HCT116 (cell line): Measurements from ENCODE around the gene EIF4EBP3.

Experiments
- CBX3 ChIP-seq: IDR thresholded peaks from 2 replicates; pipeline ENCODE4 v1.6.1; 2012; ENCODE audit warnings: low read depth
- CEBPB ChIP-seq: IDR thresholded peaks from 2 replicates; pipeline ENCODE4 v1.6.1; 2012; ENCODE audit warnings: low read depth
- EZH2 ChIP-seq: fragments of 200-600 bp; sonication (generic); IDR thresholded peaks from 2 replicates; pipeline ENCODE4 v1.6.1; 2017; ENCODE audit warnings: antibody characterized with exemption, mixed run types
- FOSL1 ChIP-seq: IDR thresholded peaks from 2 replicates; pipeline ENCODE4 v1.6.1; 2012; ENCODE audit warnings: low read depth
- POLR2A ChIP-seq: IDR thresholded peaks from 2 replicates; pipeline ENCODE4 v1.7.0; 2011; ENCODE audit warnings: borderline replicate concordance; ENCODE audit not compliant: insufficient read depth, insufficient read length; ENCODE audit errors: extremely low read depth
- POLR2AphosphoS5 ChIP-seq: IDR thresholded peaks from 2 replicates; pipeline ENCODE4 v1.6.1; 2011; ENCODE audit warnings: mild to moderate bottlenecking, low read depth, low read length, moderate library complexity
- RAD21 ChIP-seq: IDR thresholded peaks from 2 replicates; pipeline ENCODE4 v1.6.1; 2012; ENCODE audit warnings: low read depth, mild to moderate bottlenecking
- SIN3A ChIP-seq: IDR thresholded peaks from 2 replicates; pipeline ENCODE4 v1.6.1; 2012; ENCODE audit warnings: low read depth
- SP1 ChIP-seq: IDR thresholded peaks from 2 replicates; pipeline ENCODE4 v1.6.1; 2012; ENCODE audit warnings: low read depth
- SRF ChIP-seq: IDR thresholded peaks from 2 replicates; pipeline ENCODE4 v1.6.1; 2012; ENCODE audit warnings: low read depth
- YY1 ChIP-seq: IDR thresholded peaks from 2 replicates; pipeline ENCODE4 v1.6.1; 2011; ENCODE audit warnings: low read length, low read depth, moderate library complexity, mild to moderate bottlenecking; ENCODE audit not compliant: insufficient replicate concordance; ENCODE audit errors: extremely low read depth
- ZNF274 ChIP-seq: fragments of 200-500 bp; sonication (Bioruptor generic); IDR thresholded peaks from 2 replicates; pipeline ENCODE4 v1.6.1; 2014; ENCODE audit warnings: mild to moderate bottlenecking, low read depth, low read length, inconsistent platforms
- TF ChIP-seq, protein P1 (sequence below), 3 experiments: fragments of 200-600 bp in 1 of 3; sonication (generic) in 1 of 3; IDR thresholded peaks in 2 of 3; conservative IDR thresholded peaks in 1 of 3; 2 replicates each; pipeline ENCODE4 v1.5.1; 2012 to 2017; ENCODE audit warnings: low read depth in 2 of 3, low read length in 2 of 3, antibody characterized with exemption in 1 of 3, borderline replicate concordance in 1 of 3, control low read depth in 1 of 3, mild to moderate bottlenecking in 1 of 3, mixed read lengths in 1 of 3, mixed run types in 1 of 3, moderate library complexity in 1 of 3; ENCODE audit not compliant: insufficient read depth in 1 of 3
- TF ChIP-seq, protein P2 (sequence below): IDR thresholded peaks from 2 replicates; pipeline ENCODE4 v1.6.1; 2012

DNA sequence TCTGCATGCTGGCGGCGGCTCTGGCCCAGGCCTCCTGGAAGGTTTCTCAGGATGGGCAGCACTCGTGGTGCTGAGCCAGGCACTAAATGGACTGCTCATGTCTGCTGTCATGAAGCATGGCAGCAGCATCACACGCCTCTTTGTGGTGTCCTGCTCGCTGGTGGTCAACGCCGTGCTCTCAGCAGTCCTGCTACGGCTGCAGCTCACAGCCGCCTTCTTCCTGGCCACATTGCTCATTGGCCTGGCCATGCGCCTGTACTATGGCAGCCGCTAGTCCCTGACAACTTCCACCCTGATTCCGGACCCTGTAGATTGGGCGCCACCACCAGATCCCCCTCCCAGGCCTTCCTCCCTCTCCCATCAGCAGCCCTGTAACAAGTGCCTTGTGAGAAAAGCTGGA, 20.4 kb downstream of the EIF4EBP3 start:
- TF ChIP-seq CBX3 (no peak), SIN3A (no peak), SRF (no peak), RAD21 (no peak), EZH2 (no peak), POLR2AphosphoS5 (no peak), POLR2A (no peak), CEBPB (no peak), SP1 (no peak), FOSL1 (no peak), ZNF274 (no peak), YY1 (no peak)
- TF ChIP-seq, protein P1, sequence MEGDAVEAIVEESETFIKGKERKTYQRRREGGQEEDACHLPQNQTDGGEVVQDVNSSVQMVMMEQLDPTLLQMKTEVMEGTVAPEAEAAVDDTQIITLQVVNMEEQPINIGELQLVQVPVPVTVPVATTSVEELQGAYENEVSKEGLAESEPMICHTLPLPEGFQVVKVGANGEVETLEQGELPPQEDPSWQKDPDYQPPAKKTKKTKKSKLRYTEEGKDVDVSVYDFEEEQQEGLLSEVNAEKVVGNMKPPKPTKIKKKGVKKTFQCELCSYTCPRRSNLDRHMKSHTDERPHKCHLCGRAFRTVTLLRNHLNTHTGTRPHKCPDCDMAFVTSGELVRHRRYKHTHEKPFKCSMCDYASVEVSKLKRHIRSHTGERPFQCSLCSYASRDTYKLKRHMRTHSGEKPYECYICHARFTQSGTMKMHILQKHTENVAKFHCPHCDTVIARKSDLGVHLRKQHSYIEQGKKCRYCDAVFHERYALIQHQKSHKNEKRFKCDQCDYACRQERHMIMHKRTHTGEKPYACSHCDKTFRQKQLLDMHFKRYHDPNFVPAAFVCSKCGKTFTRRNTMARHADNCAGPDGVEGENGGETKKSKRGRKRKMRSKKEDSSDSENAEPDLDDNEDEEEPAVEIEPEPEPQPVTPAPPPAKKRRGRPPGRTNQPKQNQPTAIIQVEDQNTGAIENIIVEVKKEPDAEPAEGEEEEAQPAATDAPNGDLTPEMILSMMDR (IDR thresholded peaks at IDR 0.05 in 2 of 3, conservative IDR thresholded peaks at IDR 0.05 in 1 of 3; ENCODE audit: borderline replicate concordance in 1 of 3, insufficient read depth in 1 of 3, low read depth in 2 of 3, low read length in 2 of 3) = no peak
- TF ChIP-seq, protein P2, sequence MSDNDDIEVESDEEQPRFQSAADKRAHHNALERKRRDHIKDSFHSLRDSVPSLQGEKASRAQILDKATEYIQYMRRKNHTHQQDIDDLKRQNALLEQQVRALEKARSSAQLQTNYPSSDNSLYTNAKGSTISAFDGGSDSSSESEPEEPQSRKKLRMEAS = no peak
